Measurements from ENCODE around the gene MBD5.

MBD5 gene

DNA sequence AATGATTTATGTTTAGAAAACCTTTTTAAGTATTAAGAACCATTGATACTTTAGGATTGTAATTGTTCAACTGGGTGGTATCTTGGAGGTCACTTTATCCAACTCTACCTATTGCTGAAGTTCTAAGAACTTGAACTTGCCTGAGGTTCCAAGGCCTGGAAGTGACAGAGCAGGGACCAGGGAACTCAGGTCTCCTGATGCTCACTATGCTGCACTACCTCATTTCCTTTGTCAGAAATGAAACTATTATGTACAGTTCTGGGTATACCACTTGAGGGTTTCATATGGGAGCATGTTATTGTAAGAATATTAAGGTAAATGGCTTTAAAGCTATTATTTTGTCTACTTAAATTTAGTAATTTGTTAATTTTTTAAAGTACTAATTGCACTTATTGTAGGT lies 3.0 kb downstream of the MBD5 start:
- TF ChIP-seq, protein P1, sequence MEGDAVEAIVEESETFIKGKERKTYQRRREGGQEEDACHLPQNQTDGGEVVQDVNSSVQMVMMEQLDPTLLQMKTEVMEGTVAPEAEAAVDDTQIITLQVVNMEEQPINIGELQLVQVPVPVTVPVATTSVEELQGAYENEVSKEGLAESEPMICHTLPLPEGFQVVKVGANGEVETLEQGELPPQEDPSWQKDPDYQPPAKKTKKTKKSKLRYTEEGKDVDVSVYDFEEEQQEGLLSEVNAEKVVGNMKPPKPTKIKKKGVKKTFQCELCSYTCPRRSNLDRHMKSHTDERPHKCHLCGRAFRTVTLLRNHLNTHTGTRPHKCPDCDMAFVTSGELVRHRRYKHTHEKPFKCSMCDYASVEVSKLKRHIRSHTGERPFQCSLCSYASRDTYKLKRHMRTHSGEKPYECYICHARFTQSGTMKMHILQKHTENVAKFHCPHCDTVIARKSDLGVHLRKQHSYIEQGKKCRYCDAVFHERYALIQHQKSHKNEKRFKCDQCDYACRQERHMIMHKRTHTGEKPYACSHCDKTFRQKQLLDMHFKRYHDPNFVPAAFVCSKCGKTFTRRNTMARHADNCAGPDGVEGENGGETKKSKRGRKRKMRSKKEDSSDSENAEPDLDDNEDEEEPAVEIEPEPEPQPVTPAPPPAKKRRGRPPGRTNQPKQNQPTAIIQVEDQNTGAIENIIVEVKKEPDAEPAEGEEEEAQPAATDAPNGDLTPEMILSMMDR (IDR thresholded peaks at IDR 0.05; ENCODE audit: low read depth, low read length): no peak
- no peak for DNase-seq (ENCODE audit: low read depth in 2 of 2)
- H3K4me3 ChIP-seq (replicated peaks in 1 of 2; ENCODE audit: low read depth in 2 of 2, low read length in 2 of 2): no peak overlapping the region

DNA sequence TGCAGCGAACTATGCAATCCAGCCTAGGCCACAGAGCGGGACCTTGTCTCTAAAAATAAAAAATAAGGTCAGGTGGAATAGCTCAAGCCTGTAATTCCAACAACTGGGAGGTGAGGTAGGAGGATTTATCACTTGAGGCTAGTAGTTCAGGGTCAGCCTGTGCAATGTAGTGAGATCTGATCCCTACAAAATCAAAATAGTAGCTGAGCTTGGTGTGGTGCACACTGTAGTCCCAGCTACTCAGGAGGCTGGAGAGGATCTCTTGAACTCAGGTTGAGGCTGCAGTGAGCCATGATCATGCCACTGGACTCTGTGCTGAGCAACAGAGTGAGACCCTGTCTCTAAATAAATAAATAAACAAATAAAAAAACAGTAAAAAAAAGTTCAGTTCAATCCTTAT lies 5.7 kb downstream of the MBD5 start:
- TF ChIP-seq, protein P1 (IDR thresholded peaks at IDR 0.05; ENCODE audit: low read depth, low read length): no peak
- no peak for DNase-seq (ENCODE audit: low read depth in 2 of 2)

DNA sequence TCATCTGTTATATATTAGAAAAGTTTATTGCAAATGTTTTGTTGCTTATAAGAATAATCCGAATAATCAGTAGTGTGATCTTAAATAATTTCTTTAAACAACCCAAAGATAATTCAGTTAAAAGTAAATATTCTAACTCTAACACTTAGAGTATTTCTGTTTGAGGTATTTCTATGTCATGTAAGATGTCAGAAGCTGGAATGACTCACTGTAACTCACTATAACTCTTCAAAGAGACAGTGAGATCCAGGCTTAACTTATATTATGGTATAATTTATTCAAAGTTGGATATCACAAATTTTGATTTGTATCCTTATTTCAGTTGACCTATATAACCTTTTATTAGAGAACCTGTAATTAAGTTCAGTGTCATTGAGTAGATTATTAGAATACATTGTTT lies 6.9 kb downstream of the MBD5 start:
- TF ChIP-seq, protein P1 (IDR thresholded peaks at IDR 0.05; ENCODE audit: low read depth, low read length): no peak
- no peak overlapping the region for H3K4me3 ChIP-seq (replicated peaks in 1 of 2; ENCODE audit: low read depth in 2 of 2, low read length in 2 of 2)
- DNase-seq (ENCODE audit: low read depth in 2 of 2): no peak

More for the DNA sequence above, 5.7 kb downstream of the MBD5 start:
- H3K4me3 ChIP-seq (replicated peaks in 1 of 2; ENCODE audit: low read depth in 2 of 2, low read length in 2 of 2): no peak overlapping the region

- TF ChIP-seq, protein P1 (IDR thresholded peaks at IDR 0.05; ENCODE audit: low read depth, low read length): no peak
- H3K4me3 ChIP-seq (replicated peaks in 1 of 2; ENCODE audit: low read depth in 2 of 2, low read length in 2 of 2): no peak overlapping the region
- DNase-seq (ENCODE audit: low read depth in 2 of 2): no peak
Measured at GRCh38 chr2:148028781-148029180, 7.9 kb downstream of the MBD5 start.

DNA sequence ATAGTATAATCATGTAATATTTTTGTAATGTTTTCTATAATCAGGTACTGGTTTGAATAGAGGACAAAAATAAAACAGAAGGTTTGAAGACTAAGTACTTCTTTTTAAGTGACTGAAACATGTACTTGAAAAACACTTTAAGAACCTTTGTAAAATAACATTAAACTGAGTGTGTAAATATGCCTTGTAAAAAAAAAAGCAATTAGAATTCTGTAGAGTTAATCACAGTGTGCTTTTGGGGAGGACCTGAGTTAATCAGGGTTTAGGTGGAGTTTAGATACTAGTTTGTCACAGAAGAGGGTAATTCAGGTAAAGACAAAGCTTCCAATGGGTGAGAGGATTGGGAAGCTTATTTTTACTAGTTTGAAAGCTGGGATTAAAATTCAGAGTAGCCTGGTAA lies 10.3 kb downstream of the MBD5 start:
- DNase-seq (ENCODE audit: low read depth in 2 of 2): no peak
- TF ChIP-seq, protein P1 (IDR thresholded peaks at IDR 0.05; ENCODE audit: low read depth, low read length): no peak
- H3K4me3 ChIP-seq (replicated peaks in 1 of 2; ENCODE audit: low read depth in 2 of 2, low read length in 2 of 2): no peak overlapping the region

DNA sequence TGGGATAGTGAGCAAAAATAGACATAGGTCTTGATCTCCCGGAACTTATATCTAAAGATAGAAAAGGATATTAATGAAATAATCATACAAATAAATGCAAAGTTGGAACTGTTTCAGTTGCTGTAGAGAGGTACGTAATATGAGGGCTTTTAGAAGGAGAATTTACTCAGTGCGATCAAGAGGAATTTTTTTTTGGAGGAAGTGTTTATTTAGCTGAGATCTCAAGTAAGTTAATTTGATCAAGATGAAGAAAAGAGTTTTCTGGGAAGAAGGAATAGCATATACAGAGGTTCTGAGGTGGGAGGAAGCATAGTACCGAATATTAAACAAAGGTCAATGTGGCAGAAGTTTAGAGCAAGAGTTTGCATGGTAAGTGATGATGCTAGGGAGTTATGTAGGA lies 11.3 kb downstream of the MBD5 start:
- no peak overlapping the region for H3K4me3 ChIP-seq (replicated peaks in 1 of 2; ENCODE audit: low read depth in 2 of 2, low read length in 2 of 2)
- TF ChIP-seq, protein P1 (IDR thresholded peaks at IDR 0.05; ENCODE audit: low read depth, low read length): no peak
- no peak for DNase-seq (ENCODE audit: low read depth in 2 of 2)

GRCh38 chr2:148039783-148040182 lies 18.9 kb downstream of the MBD5 start:
- no peak overlapping the region for H3K4me3 ChIP-seq (replicated peaks in 1 of 2; ENCODE audit: low read depth in 2 of 2, low read length in 2 of 2)
- no peak for DNase-seq (ENCODE audit: low read depth in 2 of 2)
- TF ChIP-seq, protein P1 (IDR thresholded peaks at IDR 0.05; ENCODE audit: low read depth, low read length): no peak

All from cardiac fibroblast (primary cell).